GM12878 (cell line): ENCODE data around the gene NME8. TPM values are rescaled to one million over a fixed set of nuclear protein-coding genes. Genes with fewer than 3 reads are reported as not detected.

Source experiments
- ATAC-seq: fragments of 200-7000 bp; cut with Tn5 transposase; 3 replicates; pipeline ENCODE4 v1.9.1; 2020; ENCODE audit warnings: mild to moderate bottlenecking, moderate library complexity
- BruUV-seq: library from RNA; stranded (reverse); fragments of 400-500 nt; replicated peaks from 2 replicates; lab custom pipeline; 2021; lab: Mats Ljungman, UMichigan
- CTCF ChIA-PET: fragments of 300-600 bp; sonication (Branson Sonifier 250); formaldehyde crosslinking; extraction: SDS; loops from one replicate; lab custom pipeline; 2021; ENCODE audit warnings: inconsistent platforms; lab: Yijun Ruan, JAX
- POLR2A ChIA-PET: fragments of 350-600 bp; formaldehyde crosslinking; extraction: SDS; loops from one replicate; lab custom pipeline; 2021; ENCODE audit warnings: inconsistent platforms; lab: Charles Lee
- RAD21 ChIA-PET: fragments of 300-600 bp; sonication (Branson Sonifier 250); formaldehyde crosslinking; loops from one replicate; lab custom pipeline; 2023; ENCODE audit warnings: antibody characterized with exemption; ENCODE audit not compliant: unreplicated experiment; lab: Charles Lee
- SMC1A ChIA-PET: fragments of 300-600 bp; sonication (Branson Sonifier 250); formaldehyde crosslinking; loops from one replicate; lab custom pipeline; 2023; ENCODE audit not compliant: unreplicated experiment, uncharacterized antibody; lab: Charles Lee
- DNase-seq: peaks from one replicate; pipeline ENCODE4 v3.0.0-alpha.2; 2011; ENCODE audit warnings: low read depth, low spot score
- FAIRE-seq: peaks from 3 replicates; lab custom pipeline; 2011; peaks lifted over from hg19 to GRCh38; lab: Jason Lieb, UNC
- H2AFZ ChIP-seq: 2 replicates; pipeline ENCODE4 v1.6.0; 2011; ENCODE audit warnings: low read depth, low read length, control low read depth; ENCODE audit not compliant: control insufficient read depth
- H3K27ac ChIP-seq: 2 replicates; pipeline ENCODE4 v1.5.1; 2011; ENCODE audit warnings: control low read depth; ENCODE audit not compliant: control insufficient read depth, insufficient read depth
- H3K27me3 ChIP-seq, 2 experiments: replicated peaks in 1 of 2; 2 replicates each; pipeline versions ENCODE4 v1.6.0 to v1.6.1; 2011; ENCODE audit warnings: low read length in 1 of 2; ENCODE audit not compliant: control insufficient read depth in 2 of 2, insufficient read depth in 2 of 2
- H3K36me3 ChIP-seq, 2 experiments: 2 replicates each; pipeline ENCODE4 v1.5.1; 2011; ENCODE audit warnings: low read length in 1 of 2; ENCODE audit not compliant: control insufficient read depth in 2 of 2, insufficient read depth in 2 of 2
- H3K4me1 ChIP-seq: 2 replicates; pipeline ENCODE4 v1.6.1; 2011; ENCODE audit warnings: mild to moderate bottlenecking, low read length, moderate library complexity, mixed read lengths; ENCODE audit not compliant: control insufficient read depth, insufficient read depth
- H3K4me2 ChIP-seq: 2 replicates; pipeline ENCODE4 v1.6.0; 2011; ENCODE audit warnings: control low read depth; ENCODE audit not compliant: control insufficient read depth, insufficient read depth
- H3K4me3 ChIP-seq: fragments of 200-600 bp; sonication (generic); 2 replicates; pipeline ENCODE4 v1.5.1; 2016
- H3K79me2 ChIP-seq: 2 replicates; pipeline ENCODE4 v1.6.0; 2011; ENCODE audit warnings: low read length; ENCODE audit not compliant: control insufficient read depth, insufficient read depth
- H3K9ac ChIP-seq: 2 replicates; pipeline ENCODE4 v1.8.0; 2011; ENCODE audit warnings: low read length, control low read depth, mixed read lengths; ENCODE audit not compliant: control insufficient read depth, insufficient read depth
- H3K9me3 ChIP-seq: replicated peaks from 3 replicates; pipeline ENCODE4 v1.5.1; 2011; ENCODE audit warnings: mild to moderate bottlenecking, low read length; ENCODE audit not compliant: control insufficient read depth, insufficient read depth
- H4K20me1 ChIP-seq: 2 replicates; pipeline ENCODE4 v1.6.0; 2011; ENCODE audit not compliant: control insufficient read depth, insufficient read depth
- ASH2L ChIP-seq: fragments of 300-600, 200-600 bp; sonication (generic); IDR thresholded peaks from 2 replicates; pipeline ENCODE4 v1.6.1; 2017; ENCODE audit warnings: low read depth, mild to moderate bottlenecking, borderline replicate concordance
- JUND ChIP-seq: IDR thresholded peaks from 2 replicates; pipeline ENCODE4 v1.6.1; 2012; ENCODE audit warnings: low read depth, mild to moderate bottlenecking, low read length, improper control_type of control experiment, moderate library complexity
- LARP7 ChIP-seq: fragments of 450-650 bp; IDR thresholded peaks from 2 replicates; pipeline ENCODE4 v1.6.1; 2017; ENCODE audit warnings: mild to moderate bottlenecking
- MEF2A ChIP-seq: IDR thresholded peaks from 2 replicates; pipeline ENCODE4 v1.6.1; 2011; ENCODE audit warnings: low read depth, mild to moderate bottlenecking, low read length, moderate library complexity; ENCODE audit not compliant: insufficient read depth
- PAX8 ChIP-seq: fragments of 450-650 bp; IDR thresholded peaks from 2 replicates; pipeline ENCODE4 v1.6.1; 2017; ENCODE audit warnings: mild to moderate bottlenecking, moderate library complexity
- RAD21 ChIP-seq: IDR thresholded peaks from 2 replicates; pipeline ENCODE4 v1.6.1; 2011; ENCODE audit warnings: mild to moderate bottlenecking, low read depth, low read length, moderate library complexity; ENCODE audit not compliant: insufficient read depth
- RAD51 ChIP-seq: fragments of 450-650 bp; IDR thresholded peaks from 2 replicates; pipeline ENCODE4 v1.6.1; 2016; ENCODE audit warnings: moderate library complexity, mild to moderate bottlenecking, inconsistent platforms
- SMARCA5 ChIP-seq: fragments of 450-650 bp; IDR thresholded peaks from 2 replicates; pipeline ENCODE4 v1.6.1; 2017; ENCODE audit warnings: mild to moderate bottlenecking
- SMC3 ChIP-seq: IDR thresholded peaks from 2 replicates; pipeline ENCODE4 v1.6.1; 2011; ENCODE audit warnings: low read length, improper control_type of control experiment, borderline replicate concordance
- YY1 ChIP-seq: IDR thresholded peaks from 2 replicates; pipeline ENCODE4 v1.6.1; 2011; ENCODE audit warnings: low read depth, mild to moderate bottlenecking, low read length
- WGBS: methylation state at CpG from one replicate; pipeline ENCODE4 v1.1.6; 2016; ENCODE audit warnings: low lambda C conversion rate; ENCODE audit not compliant: insufficient replicate concordance, insufficient coverage; ENCODE audit errors: missing lambda C conversion rate; 5-methylcytosine and 5-hydroxymethylcytosine counted together
- in situ Hi-C: fragments of 300-500 bp; cut with MboI; formaldehyde crosslinking; loops from 9 replicates; pipeline ENCODE4 v1.14.3; 2018; ENCODE audit warnings: mixed read lengths
- intact Hi-C: fragments of 100-400 bp; cut with micrococcal nuclease; formaldehyde crosslinking; loops from one replicate; pipeline ENCODE4 v1.14.2; 2022; ENCODE audit not compliant: unreplicated experiment
- polyA plus RNA-seq, 11 experiments: library from polyadenylated mRNA; depleted of rRNA in 4 of 11; unstranded in 6 of 11; stranded (reverse) in 5 of 11; fragments of >200 nt; fragmentation: Nextera tagmentation in 4 of 11; fragmentation: Illumina TruSeq in 1 of 11; extraction: Ambion mirVana in 4 of 11; extraction: Trizol in 1 of 11; gene quantifications; 1 replicate in 1 of 11; 2 replicates in 10 of 11; pipeline versions ENCODE4 v1.2.1 to v1.2.3, GENCODE V29; 2011 to 2016; ENCODE audit warnings: inconsistent platforms in 2 of 11, missing spikeins in 2 of 11, low read depth in 1 of 11
- total RNA-seq, 4 experiments: library from RNA; depleted of rRNA in 3 of 4; stranded (reverse); fragments of >200 nt in 3 of 4; fragmentation: Illumina TruSeq in 1 of 4; extraction: Trizol in 1 of 4; gene quantifications; 2 replicates each; pipeline versions ENCODE4 v1.2.1 to v1.2.3, GENCODE V29; 2013 to 2021
- TF ChIP-seq, protein P1 (sequence below): IDR thresholded peaks from 2 replicates; pipeline ENCODE4 v1.6.1; 2011; ENCODE audit warnings: low read depth, low read length, improper control_type of control experiment, borderline replicate concordance
- TF ChIP-seq, protein P2 (sequence below): fragments of 450-650 bp; IDR thresholded peaks from 2 replicates; pipeline ENCODE4 v1.6.1; 2014; ENCODE audit warnings: mild to moderate bottlenecking
- TF ChIP-seq, protein P3 (sequence below): fragments of 150-350 bp; IDR thresholded peaks from 2 replicates; pipeline ENCODE4 v1.6.1; 2014; ENCODE audit warnings: mild to moderate bottlenecking, low read depth, low read length

NME8 gene
- total and polyA plus RNA-seq, 10 of the 15 experiments (the other 5 are each of a cell fraction or from before 2014, with no cell fraction given) = 0.03 to 3.5 (median 0.52) TPM; not detected in 2

DNA sequence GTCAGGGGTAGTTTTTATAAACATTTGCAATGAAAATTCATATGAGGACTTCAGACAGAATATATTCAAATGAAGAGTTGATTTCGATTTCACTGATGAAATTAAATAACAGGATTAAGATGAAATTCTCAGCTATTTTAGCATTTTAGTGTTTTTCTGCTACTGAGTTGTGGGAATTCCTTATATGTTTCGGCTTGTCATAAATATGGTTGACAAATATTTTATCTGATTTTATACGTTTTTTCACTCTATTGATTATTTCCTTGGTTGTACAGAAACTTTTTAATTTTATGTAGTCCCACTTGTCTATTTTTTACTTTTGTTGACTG lies 14.6 kb upstream of the NME8 start:
- ATAC-seq (no peak), FAIRE-seq (no peak), DNase-seq (no peak)
- Histone ChIP-seq H3K9me3 (peaks cover 5% of the 10 kb centered on the region; the same call in 2 of the 3 replicates), H3K4me1 (peaks cover 4% of the 10 kb centered on the region; the same call in 1 of the 2 replicates), H3K4me3 (no peak overlapping the region), H3K79me2 (no peaks in the 10 kb centered on the region), H3K36me3 (no peaks in the 10 kb centered on the region), H4K20me1 (no peaks in the 10 kb centered on the region), H2AFZ (no peak overlapping the region), H3K4me2 (no peak overlapping the region), H3K27ac (no peak overlapping the region), H3K27me3 (no peaks in the 10 kb centered on the region), H3K9ac (no peak overlapping the region)
- BruUV-seq = no TSS peak
- ChIA-PET CTCF (interaction anchor here (0.7 to 6.1 kb wide), 47 partner anchors 8 to 598 kb away, joined by 3 to 87 read pairs (median 5); partner anchors contain the start of genes EPDR1 and GPR141), RAD21 (interaction anchor here (0.7 to 5.4 kb wide), 25 partner anchors 9 to 599 kb away, joined by 3 to 76 read pairs (median 5); no protein-coding TSS in a partner anchor), SMC1A (interaction anchor here (0.6 to 6.8 kb wide), 45 partner anchors 14 to 599 kb away, joined by 3 to 115 read pairs (median 4); partner anchors contain the start of gene GPR141), POLR2A (interaction anchor here (0.8 kb wide), 1 partner anchor 105 kb away, joined by 3 read pairs; no protein-coding TSS in a partner anchor)
- intact Hi-C loops = loop anchor here (1.0 to 5.0 kb wide), 7 partner anchors 46 to 481 kb away; partner anchors contain the start of gene GPR141
- 4% methylated on average over 3 of the region's 3 CpGs for WGBS
- TF ChIP-seq RAD51 (peak; percentile 29; the same call in 1 of the 2 replicates), PAX8 (no peak)
- in situ Hi-C loops = loop anchor here (5.0 to 10.0 kb wide), 3 partner anchors 101 to 599 kb away; no protein-coding TSS in a partner anchor

DNA sequence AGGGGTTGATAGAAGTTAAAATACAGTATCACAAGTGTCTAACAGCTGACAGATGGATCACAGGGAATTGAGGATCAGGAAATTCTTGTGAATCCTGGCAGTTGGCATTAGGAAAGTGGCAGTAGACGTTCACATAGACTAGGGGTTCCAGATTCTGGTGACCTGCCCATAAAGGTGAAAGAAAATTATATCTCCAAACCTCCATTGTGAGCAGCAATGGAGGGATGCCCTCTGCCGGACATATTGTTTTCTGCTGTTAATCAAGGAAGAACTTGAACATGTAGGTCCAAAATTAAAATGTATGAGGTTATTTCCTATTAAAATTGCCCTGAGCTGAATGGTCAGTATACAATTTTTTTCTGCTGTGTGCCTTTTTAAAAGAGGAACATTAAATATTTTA lies 5.1 kb downstream of the NME8 start:
- RAD21 ChIA-PET = interaction anchor here (1.5 to 1.7 kb wide), 2 partner anchors 37 to 121 kb away, joined by 5 to 8 read pairs; no protein-coding TSS in a partner anchor
- Histone ChIP-seq H3K27ac (no peak overlapping the region), H3K9me3 (no peaks in the 10 kb centered on the region), H3K4me1 (no peaks in the 10 kb centered on the region), H2AFZ (no peak overlapping the region), H4K20me1 (no peaks in the 10 kb centered on the region), H3K4me3 (no peak overlapping the region), H3K4me2 (no peak overlapping the region), H3K27me3 (no peaks in the 10 kb centered on the region; a peak in 1 of 4 replicates), H3K36me3 (no peaks in the 10 kb centered on the region), H3K9ac (no peak overlapping the region), H3K79me2 (no peaks in the 10 kb centered on the region)
- WGBS = 7% methylated on average over 2 of the region's 2 CpGs
- no TSS peak for BruUV-seq
- ATAC-seq = peak; percentile 71
- FAIRE-seq = peak; percentile 54
- intact Hi-C loops (loop anchor here (5.0 kb wide), 3 partner anchors 226 to 641 kb away; no protein-coding TSS in a partner anchor), in situ Hi-C loops (no loop called here)
- DNase-seq = no peak
- CTCF ChIA-PET = interaction anchor here (0.6 to 6.2 kb wide), 22 partner anchors 9 to 653 kb away, joined by 3 to 45 read pairs (median 4); partner anchors contain the start of gene GPR141
- POLR2A ChIA-PET = interaction anchor here (1.1 kb wide), 1 partner anchor 125 kb away, joined by 3 read pairs; no protein-coding TSS in a partner anchor
- SMC1A ChIA-PET = interaction anchor here (0.8 to 2.6 kb wide), 10 partner anchors 13 to 230 kb away, joined by 3 to 16 read pairs (median 4); no protein-coding TSS in a partner anchor
- TF ChIP-seq RAD21 = peak; percentile 72
- TF ChIP-seq, protein P1, sequence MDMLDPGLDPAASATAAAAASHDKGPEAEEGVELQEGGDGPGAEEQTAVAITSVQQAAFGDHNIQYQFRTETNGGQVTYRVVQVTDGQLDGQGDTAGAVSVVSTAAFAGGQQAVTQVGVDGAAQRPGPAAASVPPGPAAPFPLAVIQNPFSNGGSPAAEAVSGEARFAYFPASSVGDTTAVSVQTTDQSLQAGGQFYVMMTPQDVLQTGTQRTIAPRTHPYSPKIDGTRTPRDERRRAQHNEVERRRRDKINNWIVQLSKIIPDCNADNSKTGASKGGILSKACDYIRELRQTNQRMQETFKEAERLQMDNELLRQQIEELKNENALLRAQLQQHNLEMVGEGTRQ = no peak
- TF ChIP-seq, protein P2, sequence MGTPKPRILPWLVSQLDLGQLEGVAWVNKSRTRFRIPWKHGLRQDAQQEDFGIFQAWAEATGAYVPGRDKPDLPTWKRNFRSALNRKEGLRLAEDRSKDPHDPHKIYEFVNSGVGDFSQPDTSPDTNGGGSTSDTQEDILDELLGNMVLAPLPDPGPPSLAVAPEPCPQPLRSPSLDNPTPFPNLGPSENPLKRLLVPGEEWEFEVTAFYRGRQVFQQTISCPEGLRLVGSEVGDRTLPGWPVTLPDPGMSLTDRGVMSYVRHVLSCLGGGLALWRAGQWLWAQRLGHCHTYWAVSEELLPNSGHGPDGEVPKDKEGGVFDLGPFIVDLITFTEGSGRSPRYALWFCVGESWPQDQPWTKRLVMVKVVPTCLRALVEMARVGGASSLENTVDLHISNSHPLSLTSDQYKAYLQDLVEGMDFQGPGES = no peak
- TF ChIP-seq MEF2A = no peak
- TF ChIP-seq SMC3 = peak; percentile 66
- TF ChIP-seq, protein P3, sequence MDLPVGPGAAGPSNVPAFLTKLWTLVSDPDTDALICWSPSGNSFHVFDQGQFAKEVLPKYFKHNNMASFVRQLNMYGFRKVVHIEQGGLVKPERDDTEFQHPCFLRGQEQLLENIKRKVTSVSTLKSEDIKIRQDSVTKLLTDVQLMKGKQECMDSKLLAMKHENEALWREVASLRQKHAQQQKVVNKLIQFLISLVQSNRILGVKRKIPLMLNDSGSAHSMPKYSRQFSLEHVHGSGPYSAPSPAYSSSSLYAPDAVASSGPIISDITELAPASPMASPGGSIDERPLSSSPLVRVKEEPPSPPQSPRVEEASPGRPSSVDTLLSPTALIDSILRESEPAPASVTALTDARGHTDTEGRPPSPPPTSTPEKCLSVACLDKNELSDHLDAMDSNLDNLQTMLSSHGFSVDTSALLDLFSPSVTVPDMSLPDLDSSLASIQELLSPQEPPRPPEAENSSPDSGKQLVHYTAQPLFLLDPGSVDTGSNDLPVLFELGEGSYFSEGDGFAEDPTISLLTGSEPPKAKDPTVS = no peak
- no peak for TF ChIP-seq LARP7
- TF ChIP-seq YY1 = 0 out of 2 replicates have a peak, but pooled peaks have one; percentile 23
- no peak for TF ChIP-seq JUND
- TF ChIP-seq SMARCA5 = no peak
- TF ChIP-seq ASH2L = no peak
